ENCODE results near the gene TSPAN32.
"Not testable (repeated sequence)": the region's sequence is repeated elsewhere in the genome, so short reads cannot be mapped to it uniquely, and the experiment has no call there.

TSPAN32 gene

DNA sequence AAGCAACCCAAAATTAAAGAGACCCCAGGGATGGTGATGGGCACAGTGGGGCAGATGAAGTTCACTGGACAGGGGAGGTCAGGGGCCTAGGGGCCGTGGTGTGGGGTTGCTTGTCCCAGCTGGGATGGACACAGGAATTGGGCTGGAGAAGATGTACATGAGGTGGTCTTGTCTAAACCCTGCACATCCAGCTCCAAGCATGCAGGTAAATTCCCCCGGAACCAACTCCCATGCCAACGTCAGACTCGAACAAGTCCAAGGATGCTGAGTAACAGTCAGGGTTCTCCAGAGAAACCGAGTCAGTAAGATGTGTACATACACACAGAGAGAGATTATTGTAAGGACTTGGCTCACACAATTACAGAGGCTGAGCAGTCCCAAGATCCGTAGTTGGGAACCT lies 28.9 kb downstream of the TSPAN32 start:
- DNase-seq (ENCODE audit: low read depth): no peak
- H3K4me3 ChIP-seq (ENCODE audit: control insufficient read depth, low read depth, low read length): no peak overlapping the region
- TF ChIP-seq CTCF (IDR thresholded peaks at IDR 0.05; ENCODE audit: control insufficient read depth, insufficient read depth, low read depth, low read length, missing control alignments): no peak

DNA sequence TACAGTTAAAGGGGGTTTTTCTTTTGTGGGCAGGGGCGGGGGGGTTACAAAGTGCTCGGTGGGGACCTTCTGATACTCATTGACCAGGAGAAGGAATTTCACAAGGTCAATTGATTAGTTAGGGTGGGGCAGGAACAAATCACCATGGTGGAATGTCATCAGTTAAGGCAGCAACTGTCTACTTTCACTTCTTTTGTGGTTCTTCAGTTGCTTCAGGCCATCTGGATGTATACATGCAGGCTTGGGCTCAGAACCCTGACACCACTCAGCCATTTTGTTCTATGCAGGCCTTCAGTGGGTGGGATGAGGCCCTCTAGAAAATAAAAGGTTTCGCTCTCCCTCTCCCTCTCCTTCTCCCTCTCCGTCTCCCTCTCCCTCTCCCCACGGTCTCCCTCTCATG lies 29.6 kb downstream of the TSPAN32 start:
- no peak overlapping the region for H3K4me3 ChIP-seq (ENCODE audit: control insufficient read depth, low read depth, low read length)
- DNase-seq (ENCODE audit: low read depth): no peak
- no peak for TF ChIP-seq CTCF (IDR thresholded peaks at IDR 0.05; ENCODE audit: control insufficient read depth, insufficient read depth, low read depth, low read length, missing control alignments)

DNA sequence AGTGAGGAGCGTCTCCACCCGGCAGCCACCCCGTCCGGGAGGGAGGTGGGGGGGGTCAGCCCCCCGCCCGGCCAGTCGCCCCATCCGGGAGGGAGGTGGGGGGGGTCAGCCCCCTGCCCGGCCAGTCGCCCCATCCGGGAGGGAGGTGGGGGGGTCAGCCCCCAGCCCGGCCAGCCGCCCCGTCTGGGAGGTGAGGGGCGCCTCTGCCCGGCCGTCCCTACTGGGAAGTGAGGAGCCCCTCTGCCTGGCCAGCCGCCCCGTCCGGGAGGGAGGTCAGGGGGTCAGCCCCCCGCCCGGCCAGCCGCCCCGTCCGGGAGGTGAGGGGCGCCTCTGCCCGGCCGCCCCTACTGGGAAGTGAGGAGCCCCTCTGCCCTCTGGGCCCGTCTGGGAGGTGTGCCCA lies 30.8 kb downstream of the TSPAN32 start:
- H3K4me3 ChIP-seq (ENCODE audit: control insufficient read depth, low read depth, low read length); DNase-seq (ENCODE audit: low read depth): not testable (repeated sequence)

GRCh38 chr11:2333486-2334205 lies 31.8 kb downstream of the TSPAN32 start:
- not testable (repeated sequence) for H3K4me3 ChIP-seq (ENCODE audit: control insufficient read depth, low read depth, low read length); DNase-seq (ENCODE audit: low read depth)

DNA sequence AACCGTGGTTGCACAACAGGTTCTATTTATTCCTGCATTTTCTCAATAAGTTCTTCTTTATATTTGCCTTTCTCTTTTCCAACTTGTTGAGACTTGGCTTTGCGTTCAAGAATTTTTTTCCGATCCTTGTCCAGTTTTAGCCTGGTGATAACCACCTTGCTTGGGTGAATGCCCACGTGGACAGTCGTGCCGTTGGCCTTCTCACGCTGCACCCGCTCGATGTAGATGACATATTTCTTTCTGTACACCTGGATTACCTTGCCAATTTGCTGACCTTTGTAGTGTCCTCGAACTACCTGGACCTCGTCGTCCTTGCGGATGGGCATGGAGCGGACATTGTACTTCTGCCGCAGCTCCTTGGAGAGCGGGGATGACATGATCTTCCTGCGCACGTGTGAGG lies 33.5 kb downstream of the TSPAN32 start:
- H3K4me3 ChIP-seq (ENCODE audit: control insufficient read depth, low read depth, low read length); DNase-seq (ENCODE audit: low read depth): not testable (repeated sequence)

- not testable (repeated sequence) for DNase-seq (ENCODE audit: low read depth); H3K4me3 ChIP-seq (ENCODE audit: control insufficient read depth, low read depth, low read length)
Measured at GRCh38 chr11:2338760-2339159, 36.9 kb downstream of the TSPAN32 start.

- no peak for TF ChIP-seq CTCF (IDR thresholded peaks at IDR 0.05; ENCODE audit: control insufficient read depth, insufficient read depth, low read depth, low read length, missing control alignments)
- no peak for DNase-seq (ENCODE audit: low read depth)
- no peak overlapping the region for H3K4me3 ChIP-seq (ENCODE audit: control insufficient read depth, low read depth, low read length)
Measured at GRCh38 chr11:2342557-2342956, 40.7 kb downstream of the TSPAN32 start.

- TF ChIP-seq CTCF (IDR thresholded peaks at IDR 0.05; ENCODE audit: control insufficient read depth, insufficient read depth, low read depth, low read length, missing control alignments): no peak
- DNase-seq (ENCODE audit: low read depth): no peak
- no peak overlapping the region for H3K4me3 ChIP-seq (ENCODE audit: control insufficient read depth, low read depth, low read length)
Measured at GRCh38 chr11:2342981-2343380, 41.2 kb downstream of the TSPAN32 start.

DNA sequence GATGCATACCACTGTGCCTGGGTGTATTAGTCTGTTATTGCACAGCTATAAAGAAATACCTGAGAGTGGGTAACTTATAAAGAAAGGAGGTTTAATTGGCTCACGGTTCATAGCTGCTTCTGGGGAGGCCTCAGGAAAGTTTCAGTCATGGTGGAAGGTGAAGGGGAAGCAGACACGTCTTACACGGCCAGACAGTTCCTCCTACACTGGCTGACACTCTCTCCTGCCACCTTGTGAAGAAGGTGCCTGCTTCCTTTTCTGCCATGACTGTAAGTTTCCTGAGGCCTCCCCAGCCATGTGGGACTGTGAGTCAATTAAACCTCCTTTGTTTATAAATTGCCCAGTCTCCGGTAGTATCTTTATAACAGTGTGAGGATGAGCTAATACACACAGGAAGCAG lies 41.7 kb downstream of the TSPAN32 start:
- no peak for DNase-seq (ENCODE audit: low read depth)
- H3K4me3 ChIP-seq (ENCODE audit: control insufficient read depth, low read depth, low read length): no peak overlapping the region
- no peak for TF ChIP-seq CTCF (IDR thresholded peaks at IDR 0.05; ENCODE audit: control insufficient read depth, insufficient read depth, low read depth, low read length, missing control alignments)
